HG03159 (cell line): ENCODE results near the gene RFX4.
"Not testable (repeated sequence)": the region's sequence is repeated elsewhere in the genome, so short reads cannot be mapped to it uniquely, and the experiment has no call there.

ENCODE experiments used
- ATAC-seq: cut with Tn5 transposase; IDR thresholded peaks from one replicate; pipeline ENCODE4 v1.9.1; 2021; ENCODE audit warnings: mild to moderate bottlenecking, moderate library complexity; ENCODE audit not compliant: unreplicated experiment

The RFX4 gene

GRCh38 chr12:106685381-106685780, 102.6 kb downstream of the RFX4 start:
- no peak for ATAC-seq

DNA sequence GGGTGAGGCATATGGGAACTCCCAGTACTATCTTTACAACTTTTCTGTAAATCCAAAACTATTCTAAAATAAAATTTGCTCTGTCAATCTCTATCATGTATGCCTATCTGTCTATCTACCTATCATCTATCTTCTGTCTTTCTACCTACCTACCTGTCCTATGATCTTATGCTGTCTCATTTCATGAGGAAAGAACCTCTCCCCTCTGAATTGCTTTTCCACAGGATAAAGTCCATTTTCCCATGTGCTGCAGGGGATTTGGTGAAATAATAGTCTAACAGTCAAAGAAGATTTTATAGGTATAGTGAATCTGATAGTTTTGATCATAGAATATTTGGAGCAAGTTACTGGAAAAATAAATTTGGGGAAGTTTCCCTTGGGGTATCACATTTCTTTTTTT, 104.9 kb downstream of the RFX4 start:
- no peak for ATAC-seq

DNA sequence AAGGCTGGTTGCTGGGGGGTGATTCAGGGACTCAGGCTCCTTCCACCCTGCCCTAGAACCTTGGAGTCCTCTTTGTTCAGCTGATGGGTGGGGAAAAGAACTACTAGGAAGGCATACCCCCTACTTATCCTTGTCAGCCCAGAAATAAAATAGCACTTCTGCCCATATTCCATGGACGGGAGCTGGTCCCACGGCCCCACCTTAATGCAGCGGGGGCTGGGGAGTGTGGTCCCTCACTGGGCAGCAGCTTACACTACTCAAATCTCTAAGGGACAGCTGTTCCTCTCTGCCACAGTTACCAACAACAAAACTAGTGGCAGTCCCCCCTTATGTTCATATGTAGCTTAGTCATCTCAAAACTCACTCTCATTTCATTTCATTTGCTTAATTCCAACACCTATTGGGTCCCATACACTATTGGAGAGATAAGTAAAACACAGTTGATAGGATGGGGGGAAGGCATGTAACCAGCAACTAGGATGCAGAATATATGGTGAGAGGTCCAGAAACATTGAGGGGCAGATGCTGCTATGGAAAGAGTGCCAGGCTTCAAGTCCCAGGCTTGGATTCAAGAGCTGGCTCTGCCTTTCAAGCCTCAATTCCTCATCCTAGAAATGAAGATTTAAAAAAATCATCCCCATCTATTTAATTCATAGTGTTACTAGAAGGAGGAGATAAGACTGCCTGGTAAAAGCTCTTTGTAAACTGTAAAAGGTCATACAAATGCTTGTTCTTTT, 107.9 kb downstream of the RFX4 start:
- ATAC-seq, result no peak

DNA sequence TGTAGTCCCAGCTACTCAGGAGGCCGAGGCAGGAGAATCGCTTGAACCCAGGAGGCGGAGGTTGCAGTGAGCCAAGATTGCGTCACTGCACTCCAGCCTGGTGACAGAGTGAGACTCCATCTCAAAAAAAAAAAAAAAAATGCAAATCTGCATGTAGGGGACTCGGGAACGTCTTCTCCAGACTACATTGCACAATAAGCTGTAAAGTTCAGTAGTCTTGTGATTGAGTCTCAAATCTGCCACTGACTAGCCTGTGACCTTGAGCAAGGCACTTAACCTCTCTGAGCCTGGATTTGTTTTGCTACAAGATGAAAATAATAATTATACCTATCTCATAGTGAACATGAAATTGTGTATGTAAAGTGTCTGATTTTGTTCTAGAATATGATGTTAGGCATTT, 109.2 kb downstream of the RFX4 start:
- ATAC-seq, result not testable (repeated sequence)

- no peak for ATAC-seq
These were observed 110.4 kb downstream of the RFX4 start for GRCh38 chr12:106692896-106693820.

DNA sequence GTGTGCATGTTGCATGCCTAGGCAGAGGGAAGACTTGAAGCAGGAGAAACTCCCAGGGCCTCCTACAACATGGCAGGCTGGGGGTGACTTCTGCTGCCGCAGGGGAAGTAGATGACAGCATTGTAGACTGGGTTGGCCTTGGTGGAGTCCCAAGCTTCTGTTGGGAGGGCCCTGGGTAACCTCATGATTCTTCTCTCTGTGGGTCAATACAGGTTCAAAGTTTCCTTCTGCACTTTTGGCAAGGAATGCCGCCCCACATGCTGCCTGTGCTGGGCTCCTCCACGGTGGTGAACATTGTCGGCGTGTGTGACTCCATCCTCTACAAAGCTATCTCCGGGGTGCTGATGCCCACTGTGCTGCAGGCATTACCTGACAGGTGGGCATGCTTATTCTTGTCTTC, 113.3 kb downstream of the RFX4 start:
- no peak for ATAC-seq

DNA sequence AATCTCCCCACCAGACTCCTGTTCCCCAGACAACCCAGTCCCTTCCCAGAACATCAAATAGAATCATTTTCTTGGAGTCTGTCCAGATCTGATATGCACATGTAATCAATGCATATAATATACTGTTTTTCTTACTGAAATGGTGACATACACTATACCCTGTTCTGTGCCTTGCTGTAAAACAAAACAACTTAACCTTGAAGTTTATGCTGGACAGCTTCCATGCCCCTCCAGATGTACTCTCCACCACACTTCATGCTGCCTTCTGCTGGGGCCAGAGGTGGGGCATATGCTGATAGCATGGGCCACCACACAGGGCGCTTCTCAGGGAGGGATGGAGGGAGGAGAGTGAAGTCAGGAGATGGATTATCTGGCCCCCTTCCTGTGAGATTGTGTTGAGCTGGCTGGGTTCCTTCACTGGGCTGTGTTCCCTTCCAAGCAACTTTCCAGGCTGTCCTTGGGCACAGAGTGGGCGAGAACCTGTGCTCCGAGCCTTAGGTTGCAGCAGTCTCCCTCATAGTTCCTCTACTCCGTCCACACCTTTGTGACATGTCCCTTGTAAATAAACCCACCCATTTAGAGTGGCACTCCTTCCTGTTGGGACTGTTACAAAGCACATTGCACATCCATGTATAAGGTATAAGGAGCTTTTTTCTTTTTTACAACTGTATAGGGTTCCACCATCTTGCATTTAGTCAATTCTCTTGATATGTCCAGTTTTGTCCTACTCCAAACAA, 114.0 kb downstream of the RFX4 start:
- ATAC-seq, result no peak

- ATAC-seq, result no peak
These were observed 121.3 kb downstream of the RFX4 start for GRCh38 chr12:106704081-106704480.

DNA sequence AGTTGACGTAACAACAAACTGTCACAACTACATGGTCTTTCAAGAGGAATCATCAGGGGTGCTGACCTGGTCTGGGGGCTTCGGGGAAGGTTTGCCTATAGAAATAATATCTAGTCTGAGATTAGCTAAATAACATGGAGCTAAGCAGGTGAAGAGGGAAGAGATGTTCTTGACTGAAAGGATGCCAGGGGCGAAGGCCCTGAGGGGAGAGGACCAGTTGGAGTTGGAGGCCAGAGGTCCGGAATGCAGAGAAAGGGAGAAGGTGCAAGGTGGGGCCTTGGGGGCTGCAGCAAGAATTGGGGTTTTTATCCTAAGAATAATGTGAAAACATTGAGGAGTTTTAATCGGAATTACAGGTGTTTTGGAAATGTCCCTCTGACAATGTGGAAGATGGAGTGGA, 123.2 kb downstream of the RFX4 start:
- no peak for ATAC-seq

DNA sequence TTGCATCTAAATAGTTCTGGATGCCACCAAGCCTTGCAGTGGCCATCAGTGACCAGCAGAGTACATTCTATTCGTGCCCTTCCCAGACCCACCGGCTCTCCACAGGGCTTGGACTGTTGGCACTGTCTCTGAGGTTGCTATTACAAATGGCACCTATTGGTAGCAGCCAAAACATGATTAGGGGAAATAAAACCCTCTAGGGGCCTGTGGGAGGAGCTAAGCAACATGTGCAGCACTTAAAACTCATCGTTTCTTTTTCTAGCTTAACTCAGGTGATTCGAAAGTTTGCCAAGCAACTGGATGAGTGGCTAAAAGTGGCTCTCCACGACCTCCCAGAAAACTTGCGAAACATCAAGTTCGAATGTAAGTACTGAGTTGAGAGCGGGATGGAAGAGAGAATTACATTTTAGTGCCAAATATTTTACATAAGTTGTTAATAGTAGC, 126.3 kb downstream of the RFX4 start:
- no peak for ATAC-seq

DNA sequence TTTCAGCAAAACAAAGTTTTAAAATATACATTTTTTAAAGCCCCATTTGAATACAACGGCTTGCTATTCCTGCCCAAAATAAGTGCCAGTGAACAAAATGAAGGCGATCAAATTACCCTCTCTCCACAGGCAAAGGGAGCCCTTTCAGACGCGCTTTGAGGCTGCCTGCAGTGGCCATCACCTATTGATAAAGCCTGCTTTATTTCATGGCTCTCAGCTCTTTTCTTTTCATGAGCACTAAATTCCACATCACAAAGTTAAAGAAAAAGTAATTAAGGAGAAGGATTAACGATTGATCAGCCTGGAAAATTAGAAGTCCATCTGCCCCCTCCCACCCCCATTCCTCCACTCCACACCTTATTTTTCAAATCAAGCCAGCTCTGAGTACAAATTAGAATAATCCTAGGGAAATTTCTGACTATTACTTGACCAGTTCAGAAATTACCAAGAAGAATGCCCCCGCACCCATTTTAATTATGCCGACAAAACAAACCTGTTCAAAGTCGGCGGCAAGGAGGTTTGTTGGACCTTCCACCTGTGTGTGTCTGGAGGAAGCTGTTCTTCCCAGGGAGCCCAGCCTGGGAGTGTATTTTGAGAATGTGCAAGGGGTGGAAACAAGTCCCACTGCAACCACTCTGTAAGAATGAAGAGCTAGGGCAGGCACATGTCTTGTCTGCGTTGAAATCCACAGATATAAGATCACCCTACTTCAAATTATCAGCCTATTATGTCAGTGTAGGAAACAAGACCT, 127.5 kb downstream of the RFX4 start:
- no peak for ATAC-seq

DNA sequence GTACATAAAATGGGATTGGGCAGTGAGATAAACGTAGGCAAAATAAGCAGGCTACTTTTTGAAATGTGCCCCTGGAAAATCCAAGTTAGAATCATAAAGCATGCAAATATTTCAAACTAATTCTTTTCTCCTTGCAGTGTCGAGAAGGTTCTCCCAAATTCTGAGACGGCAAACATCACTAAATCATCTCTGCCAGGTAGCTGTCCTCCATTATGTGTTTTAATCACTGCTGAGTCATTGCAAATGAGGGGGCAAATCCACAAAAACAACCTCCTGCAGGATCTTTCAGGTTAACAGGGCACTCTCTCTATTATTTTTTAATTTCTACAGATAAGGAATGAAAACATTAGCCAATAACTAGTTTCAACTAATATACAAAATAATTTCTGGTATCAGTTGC, 128.5 kb downstream of the RFX4 start:
- no peak for ATAC-seq

DNA sequence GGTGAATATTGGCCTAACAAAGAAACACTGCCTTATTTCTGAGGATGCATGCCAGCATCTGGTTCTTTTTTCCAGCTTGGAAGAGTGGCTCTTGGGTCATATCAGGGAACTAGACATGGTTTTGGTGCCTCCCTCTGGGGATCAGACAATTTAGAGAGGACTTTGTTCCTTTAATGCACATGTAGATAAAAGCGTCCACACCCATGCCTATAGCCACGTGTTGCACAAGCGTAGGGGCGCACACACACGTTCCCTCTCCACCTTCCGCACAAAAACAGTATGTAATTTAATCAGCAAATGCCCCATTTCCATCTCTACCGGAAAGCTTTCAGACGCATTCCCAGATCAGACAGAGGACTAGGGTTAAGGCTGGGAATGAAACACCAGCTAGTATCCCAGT, 130.0 kb downstream of the RFX4 start:
- ATAC-seq, result no peak

GRCh38 chr12:106714926-106715325, 132.1 kb downstream of the RFX4 start:
- ATAC-seq, result no peak

DNA sequence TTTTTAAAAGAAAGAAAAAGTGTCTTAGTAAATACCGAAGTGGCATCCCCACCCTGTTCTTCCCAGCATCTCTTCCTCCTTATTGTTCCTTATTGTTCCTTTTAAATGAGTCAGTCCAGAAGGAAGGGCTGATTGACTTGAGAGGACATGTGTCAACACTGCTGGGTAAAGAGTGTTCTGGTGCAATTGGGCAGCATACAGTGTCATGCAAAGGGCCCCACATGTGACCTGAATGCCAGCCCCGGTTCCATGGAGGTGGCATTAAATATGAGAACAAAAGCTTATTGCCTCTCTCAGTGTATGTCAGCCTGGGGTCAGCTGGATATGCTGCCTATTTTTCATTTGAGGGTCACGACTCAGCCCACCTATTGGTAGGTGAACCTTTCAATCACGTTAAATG, 132.8 kb downstream of the RFX4 start:
- no peak for ATAC-seq

- no peak for ATAC-seq
These were observed 134.9 kb downstream of the RFX4 start for GRCh38 chr12:106717673-106718072.

- ATAC-seq, result no peak
These were observed 137.1 kb downstream of the RFX4 start for GRCh38 chr12:106719879-106720278.

DNA sequence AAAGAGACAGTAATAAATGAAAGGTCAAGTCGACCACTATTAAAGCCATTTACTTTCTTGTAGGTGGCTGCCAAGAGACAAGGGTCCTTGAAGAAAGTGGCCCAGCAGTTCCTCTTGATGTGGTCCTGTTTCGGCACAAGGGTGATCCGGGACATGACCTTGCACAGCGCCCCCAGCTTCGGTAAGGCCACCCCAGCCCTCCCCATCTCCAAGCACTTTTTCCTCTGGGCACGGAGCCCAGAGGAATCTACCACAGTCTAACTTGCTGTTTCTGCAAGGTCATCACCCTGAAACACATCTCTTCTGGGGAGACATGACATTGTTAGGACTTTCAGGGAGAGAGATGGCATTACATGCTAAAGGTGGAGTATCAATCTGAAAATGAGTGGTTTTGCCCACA, 137.9 kb downstream of the RFX4 start:
- ATAC-seq, result no peak

GRCh38 chr12:106721915-106722314, 139.1 kb downstream of the RFX4 start:
- no peak for ATAC-seq

DNA sequence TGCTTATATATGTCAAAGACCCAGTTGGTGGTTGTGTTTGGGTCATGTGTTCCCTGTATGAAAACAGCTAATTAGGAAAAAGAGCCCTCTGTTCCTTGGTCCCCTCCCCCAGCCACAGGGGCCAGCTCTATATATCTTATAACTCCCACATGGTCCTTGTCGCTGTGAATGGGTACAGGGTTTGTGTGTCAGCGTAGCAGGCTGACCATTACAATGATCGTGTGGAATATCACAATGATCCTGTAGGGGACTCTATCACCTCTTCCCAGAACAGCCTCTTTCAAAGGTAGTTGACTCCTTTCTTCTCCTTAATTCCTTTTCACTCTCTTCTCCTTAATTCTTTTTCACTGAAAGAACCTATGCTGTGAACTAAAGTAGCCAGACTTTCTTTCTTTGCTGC, 140.0 kb downstream of the RFX4 start:
- ATAC-seq, result no peak

- no peak for ATAC-seq
These were observed 140.6 kb downstream of the RFX4 start for GRCh38 chr12:106723416-106723815.
